ENCODE measurements around the gene PLEKHG7. TPM values are rescaled to one million over a fixed set of nuclear protein-coding genes. Genes with fewer than 3 reads are reported as not detected.

The PLEKHG7 gene, protein sequence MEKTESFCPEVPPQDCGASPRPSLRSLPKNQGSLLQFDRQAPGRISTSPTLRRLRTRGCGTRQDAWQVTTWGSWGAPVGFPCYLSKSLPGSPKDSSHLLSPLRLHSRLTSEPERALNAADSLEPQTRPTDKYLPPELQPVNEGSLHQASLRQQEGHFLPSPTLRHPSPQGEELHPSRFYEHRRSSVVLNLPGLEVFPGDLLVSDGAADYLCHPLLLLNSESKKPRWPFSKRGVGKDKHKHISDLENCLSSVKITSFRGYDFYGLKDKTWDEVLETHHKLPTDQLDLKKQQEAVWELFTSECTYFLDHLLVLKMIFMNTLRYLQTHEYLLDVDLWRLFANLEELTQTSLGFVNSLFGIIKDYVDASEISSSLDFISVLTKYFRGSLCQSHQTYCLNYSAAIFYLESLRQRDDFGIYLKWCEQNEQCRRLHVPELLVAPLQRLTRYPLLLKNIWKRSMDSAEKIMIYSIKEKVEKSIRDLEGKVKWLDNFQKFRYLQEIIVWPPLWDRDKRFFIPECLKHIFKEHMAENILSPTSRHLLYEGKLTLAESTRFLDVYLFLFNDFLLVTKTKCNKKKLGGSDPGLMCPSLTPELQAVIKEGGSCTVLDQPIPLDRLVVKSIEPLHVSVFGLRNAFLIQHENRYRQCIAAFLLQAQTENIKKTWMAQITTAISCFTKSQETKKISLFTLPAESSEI
- not detected in 2 replicates for total RNA-seq

DNA sequence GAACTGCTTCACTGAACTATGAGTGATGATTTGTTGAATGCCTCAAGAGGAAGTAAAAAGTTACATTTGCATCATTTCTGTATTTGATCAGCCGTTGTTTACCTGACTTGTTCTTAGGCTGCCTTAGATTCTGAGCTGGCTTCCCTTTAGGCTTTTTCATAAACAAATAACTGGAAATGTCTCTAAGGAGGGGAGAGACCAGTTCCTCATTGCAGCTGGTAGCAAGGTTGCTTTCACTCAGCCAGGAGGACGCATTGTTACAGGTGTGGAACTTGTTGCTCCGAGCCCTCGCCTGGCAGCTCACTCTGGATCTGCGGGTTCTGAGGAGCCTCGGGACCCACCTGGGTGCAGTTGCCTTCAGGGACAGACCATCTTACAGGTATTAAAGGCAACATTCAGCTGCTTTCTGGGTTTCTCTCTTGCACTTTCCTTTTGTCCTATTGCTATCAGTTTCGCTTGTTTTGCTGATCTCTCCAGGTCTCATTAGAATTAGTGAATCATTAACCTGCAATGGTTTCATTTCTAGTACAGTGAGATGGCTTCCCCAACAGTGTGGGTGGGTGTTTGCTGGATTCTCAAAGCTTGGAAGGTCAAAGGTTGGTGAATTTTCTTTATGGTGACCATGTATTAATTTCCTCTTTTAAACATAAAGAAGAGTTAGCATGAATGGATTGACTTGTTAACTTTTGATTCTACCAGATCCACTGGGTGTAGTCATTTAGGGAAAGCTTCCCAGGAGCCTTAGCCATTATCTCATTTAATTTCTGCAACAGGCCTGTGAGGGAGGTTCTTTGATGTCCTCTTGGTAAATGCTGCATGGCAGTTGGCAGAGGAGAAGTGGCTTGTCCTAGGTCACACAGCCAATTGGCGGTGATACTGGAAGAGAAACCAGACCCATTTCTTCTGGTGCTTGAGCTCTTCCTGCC lies at the start of gene PLEKHG7:
PLEKHG7 (plus strand) TSS at position 236 of the 926 bp plus-strand sequence. CDS start 3,643 bp downstream, outside the sequence.

Other genes starting within 250 kb of the PLEKHG7 start
- gene EEA1, start 226.3 kb downstream of the PLEKHG7 start, total RNA-seq = 21.9 and 24.5 TPM in 2 replicates